Caco-2 (cell line): ENCODE data around the gene CHSY1. TPM values are rescaled to one million over a fixed set of nuclear protein-coding genes. Genes with fewer than 3 reads are reported as not detected.

Experiments
- BruUV-seq: library from RNA; stranded (reverse); fragments of 400-500 nt; replicated peaks from 2 replicates; lab custom pipeline; 2021; lab: Mats Ljungman, UMichigan
- CTCF ChIA-PET: fragments of 300-600 bp; sonication (Branson Sonifier 250); formaldehyde crosslinking; loops from one replicate; lab custom pipeline; 2022; ENCODE audit warnings: antibody characterized with exemption; lab: Charles Lee
- POLR2A ChIA-PET: fragments of 300-600 bp; sonication (Branson Sonifier 250); formaldehyde crosslinking; loops from one replicate; lab custom pipeline; 2022; ENCODE audit warnings: antibody characterized with exemption; lab: Charles Lee
- DNase-seq, 2 experiments: peaks; one replicate each; pipeline versions ENCODE4 v3.0.0 to v3.0.0-alpha.2; 2020 to 2022
- H3K27me3 ChIP-seq: replicated peaks from 2 replicates; pipeline ENCODE4 v1.6.0; 2011; ENCODE audit warnings: low read length; ENCODE audit not compliant: control insufficient read depth, insufficient read depth
- H3K36me3 ChIP-seq: 2 replicates; pipeline ENCODE4 v1.5.1; 2011; ENCODE audit warnings: low read length; ENCODE audit not compliant: control insufficient read depth, insufficient read depth
- H3K4me1 ChIP-seq: fragments of 250-450 bp; sonication (Bioruptor Pico); 2 replicates; pipeline ENCODE4 v1.5.1; 2020; ENCODE audit warnings: mild to moderate bottlenecking
- H3K4me3 ChIP-seq: 2 replicates; pipeline ENCODE4 v1.5.1; 2011; ENCODE audit warnings: low read depth, mild to moderate bottlenecking, control low read depth, low read length
- H3K9me3 ChIP-seq: fragments of 250-450 bp; sonication (Bioruptor Pico); 2 replicates; pipeline ENCODE4 v1.5.1; 2020; ENCODE audit warnings: mild to moderate bottlenecking, moderate library complexity
- H3K27ac Mint-ChIP-seq: one replicate; pipeline ENCODE4 v1.8.0; 2022; ENCODE audit warnings: mixed read lengths; ENCODE audit not compliant: unreplicated experiment
- H3K27me3 Mint-ChIP-seq: one replicate; pipeline ENCODE4 v1.8.0; 2022; ENCODE audit warnings: mixed read lengths; ENCODE audit not compliant: insufficient read depth, unreplicated experiment
- H3K36me3 Mint-ChIP-seq: one replicate; pipeline ENCODE4 v1.8.0; 2022; ENCODE audit warnings: mild to moderate bottlenecking, mixed read lengths; ENCODE audit not compliant: insufficient read depth, unreplicated experiment
- H3K4me1 Mint-ChIP-seq: one replicate; pipeline ENCODE4 v1.8.0; 2022; ENCODE audit warnings: low read depth, mixed read lengths; ENCODE audit not compliant: unreplicated experiment
- H3K4me3 Mint-ChIP-seq: one replicate; pipeline ENCODE4 v1.8.0; 2022; ENCODE audit warnings: mild to moderate bottlenecking, moderate library complexity, mixed read lengths; ENCODE audit not compliant: unreplicated experiment
- H3K9me3 Mint-ChIP-seq: one replicate; pipeline ENCODE4 v1.8.0; 2022; ENCODE audit warnings: mixed read lengths; ENCODE audit not compliant: unreplicated experiment
- CTCF ChIP-seq, 2 experiments: fragments of 200-600 bp in 1 of 2; IDR thresholded peaks; 1 replicate in 1 of 2; 2 replicates in 1 of 2; pipeline versions ENCODE4 v1.5.1 to v1.8.0; 2011 to 2022; ENCODE audit warnings: antibody characterized with exemption in 1 of 2, control low read depth in 1 of 2, inconsistent platforms in 1 of 2, low read depth in 1 of 2, low read length in 1 of 2, mild to moderate bottlenecking in 1 of 2, moderate library complexity in 1 of 2; ENCODE audit not compliant: insufficient read depth in 1 of 2, severe bottlenecking in 1 of 2, unreplicated experiment in 1 of 2
- intact Hi-C: fragments of 100-400 bp; cut with micrococcal nuclease; formaldehyde crosslinking; loops from one replicate; pipeline ENCODE4 v1.10.0; 2022; ENCODE audit not compliant: unreplicated experiment
- total RNA-seq: library from RNA; stranded (reverse); gene quantifications from 2 replicates; pipeline ENCODE4 v1.2.3, GENCODE V29; 2022

Gene CHSY1
- total RNA-seq, 1 experiment from 2014 or later, result 18.7 TPM

- ChIA-PET POLR2A (no interaction called here), CTCF (no interaction called here)
These were observed 100.6 kb downstream of the CHSY1 start for GRCh38 chr15:101151288-101151687.

GRCh38 chr15:101150723-101151040, 101.2 kb downstream of the CHSY1 start:
- no peaks in the 10 kb centered on the region for H3K36me3 ChIP-seq
- H3K9me3 ChIP-seq, result no peaks in the 10 kb centered on the region
- H3K27me3 Mint-ChIP-seq, result no peaks in the 10 kb centered on the region
- CTCF ChIA-PET, result no interaction called here
- H3K4me1 ChIP-seq, result 0 out of 2 replicates have a peak, but pooled peaks cover 5% of the 10 kb centered on the region
- POLR2A ChIA-PET, result no interaction called here
- H3K36me3 Mint-ChIP-seq, result peaks cover 6% of the 10 kb centered on the region
- H3K27me3 ChIP-seq, result no peaks in the 10 kb centered on the region
- H3K27ac Mint-ChIP-seq, result no peak overlapping the region
- BruUV-seq, result no TSS peak
- intact Hi-C loops, result no loop called here
- H3K4me1 Mint-ChIP-seq, result no peaks in the 10 kb centered on the region
- no peak for TF ChIP-seq CTCF (IDR thresholded peaks at IDR 0.05; ENCODE audit: insufficient read depth in 1 of 2, low read depth in 1 of 2, low read length in 1 of 2, severe bottlenecking in 1 of 2, unreplicated experiment in 1 of 2)
- H3K4me3 ChIP-seq, result no peak overlapping the region
- H3K4me3 Mint-ChIP-seq, result no peak overlapping the region
- H3K9me3 Mint-ChIP-seq, result no peaks in the 10 kb centered on the region
- DNase-seq, result no peak

More at GRCh38 chr15:101151288-101151687, 100.6 kb downstream of the CHSY1 start:
- H3K9me3 Mint-ChIP-seq, result no peaks in the 10 kb centered on the region
- no peak for TF ChIP-seq CTCF (IDR thresholded peaks at IDR 0.05; ENCODE audit: insufficient read depth in 1 of 2, low read depth in 1 of 2, low read length in 1 of 2, severe bottlenecking in 1 of 2, unreplicated experiment in 1 of 2)
- 0 out of 2 replicates have a peak, but pooled peaks cover 5% of the 10 kb centered on the region for H3K4me1 ChIP-seq
- no peak overlapping the region for H3K4me3 Mint-ChIP-seq
- no peaks in the 10 kb centered on the region for H3K27me3 ChIP-seq
- no peak overlapping the region for H3K4me3 ChIP-seq
- peaks cover 6% of the 10 kb centered on the region for H3K36me3 Mint-ChIP-seq
- H3K4me1 Mint-ChIP-seq, result no peaks in the 10 kb centered on the region
- H3K27me3 Mint-ChIP-seq, result no peaks in the 10 kb centered on the region
- no TSS peak for BruUV-seq
- H3K36me3 ChIP-seq, result no peaks in the 10 kb centered on the region
- intact Hi-C loops, result no loop called here
- no peak overlapping the region for H3K27ac Mint-ChIP-seq
- DNase-seq, result no peak
- H3K9me3 ChIP-seq, result no peaks in the 10 kb centered on the region

GRCh38 chr15:101149864-101150722, 101.8 kb downstream of the CHSY1 start:
- Mint-ChIP-seq H3K4me3 (no peak overlapping the region), H3K27me3 (no peaks in the 10 kb centered on the region), H3K36me3 (peaks cover 6% of the 10 kb centered on the region), H3K4me1 (no peaks in the 10 kb centered on the region), H3K9me3 (no peaks in the 10 kb centered on the region), H3K27ac (no peak overlapping the region)
- Histone ChIP-seq H3K4me1 (0 out of 2 replicates have a peak, but pooled peaks cover 5% of the 10 kb centered on the region), H3K4me3 (no peak overlapping the region), H3K36me3 (no peaks in the 10 kb centered on the region), H3K9me3 (no peaks in the 10 kb centered on the region), H3K27me3 (no peaks in the 10 kb centered on the region)
- TF ChIP-seq CTCF (IDR thresholded peaks at IDR 0.05; ENCODE audit: insufficient read depth in 1 of 2, low read depth in 1 of 2, low read length in 1 of 2, severe bottlenecking in 1 of 2, unreplicated experiment in 1 of 2), result no peak
- ChIA-PET POLR2A (no interaction called here), CTCF (no interaction called here)
- no TSS peak for BruUV-seq
- DNase-seq, result no peak
- intact Hi-C loops, result no loop called here
